ENCODE measurements around the gene TDRD9. TPM values are rescaled to one million over a fixed set of nuclear protein-coding genes. Genes with fewer than 3 reads are reported as not detected.

Gene TDRD9
- total RNA-seq, 3 donors from 2014 or later = 0.96 to 4.0 (median 2.9) TPM

GRCh38 chr14:103931422-103931821 is 3.2 kb downstream of the TDRD9 start:
- Histone ChIP-seq H3K36me3 (no peaks in the 10 kb centered on the region), H3K4me1 (no peaks in the 10 kb centered on the region), H3K27me3 (peaks cover 0 to 8% of the 10 kb centered on the region in 2 donors), H3K4me3 (no peak overlapping the region), H3K27ac (no peak overlapping the region), H3K9me3 (no peaks in the 10 kb centered on the region)
- intact Hi-C loops (cut with DNase I; ENCODE audit: low total_unique reads) = no loop called here
- no peak for DNase-seq (ENCODE audit: low spot score in 2 of 2)
- TF ChIP-seq POLR2AphosphoS5 (IDR thresholded peaks at IDR 0.05) (no peak), POLR2A (IDR thresholded peaks at IDR 0.05) (no peak), CTCF (IDR thresholded peaks at IDR 0.05) (no peak)

GRCh38 chr14:103932791-103933490 is 4.7 kb downstream of the TDRD9 start:
- peaks cover 0 to under 1% of the 10 kb centered on the region in 2 donors for H3K27me3 ChIP-seq
- H3K36me3 ChIP-seq = no peaks in the 10 kb centered on the region
- no peak overlapping the region for H3K27ac ChIP-seq
- H3K4me3 ChIP-seq = no peak overlapping the region
- TF ChIP-seq POLR2A (IDR thresholded peaks at IDR 0.05) (no peak), POLR2AphosphoS5 (IDR thresholded peaks at IDR 0.05) (no peak), CTCF (IDR thresholded peaks at IDR 0.05) (no peak)
- H3K9me3 ChIP-seq = no peaks in the 10 kb centered on the region
- no peaks in the 10 kb centered on the region for H3K4me1 ChIP-seq
- no peak for DNase-seq (ENCODE audit: low spot score in 2 of 2)
- intact Hi-C loops (cut with DNase I; ENCODE audit: low total_unique reads) = no loop called here

- Histone ChIP-seq H3K36me3 (no peaks in the 10 kb centered on the region), H3K9me3 (no peaks in the 10 kb centered on the region), H3K27me3 (peaks cover 0 to 3% of the 10 kb centered on the region in 2 donors), H3K4me1 (no peaks in the 10 kb centered on the region), H3K4me3 (no peak overlapping the region), H3K27ac (no peak overlapping the region)
- intact Hi-C loops (cut with DNase I; ENCODE audit: low total_unique reads) = no loop called here
- TF ChIP-seq POLR2A (IDR thresholded peaks at IDR 0.05) (no peak), POLR2AphosphoS5 (IDR thresholded peaks at IDR 0.05) (no peak), CTCF (IDR thresholded peaks at IDR 0.05) (no peak)
- DNase-seq (ENCODE audit: low spot score in 2 of 2) = no peak
Measured at GRCh38 chr14:103935102-103935501, 6.8 kb downstream of the TDRD9 start.

- DNase-seq (ENCODE audit: low spot score in 2 of 2) = no peak
- no peak overlapping the region for H3K27ac ChIP-seq
- H3K36me3 ChIP-seq = no peaks in the 10 kb centered on the region
- no peak for TF ChIP-seq POLR2A (IDR thresholded peaks at IDR 0.05)
- TF ChIP-seq CTCF (IDR thresholded peaks at IDR 0.05) = no peak
- TF ChIP-seq POLR2AphosphoS5 (IDR thresholded peaks at IDR 0.05) = no peak
- intact Hi-C loops (cut with DNase I; ENCODE audit: low total_unique reads) = no loop called here
- no peaks in the 10 kb centered on the region for H3K9me3 ChIP-seq
- peaks cover 0 to 3% of the 10 kb centered on the region in 2 donors for H3K27me3 ChIP-seq
- H3K4me1 ChIP-seq = no peaks in the 10 kb centered on the region
- H3K4me3 ChIP-seq = no peak overlapping the region
Measured at GRCh38 chr14:103941462-103941861, 13.2 kb downstream of the TDRD9 start.

GRCh38 chr14:103941973-103942736 is 13.9 kb downstream of the TDRD9 start, which contains the start of gene RD3L:
Gene RD3L (minus strand): TSS chr14:103942529. CDS start chr14:103941695, 834 bp downstream.
- no peak for TF ChIP-seq POLR2A (IDR thresholded peaks at IDR 0.05)
- TF ChIP-seq CTCF (IDR thresholded peaks at IDR 0.05) = no peak
- TF ChIP-seq POLR2AphosphoS5 (IDR thresholded peaks at IDR 0.05) = no peak
- Histone ChIP-seq H3K9me3 (no peaks in the 10 kb centered on the region), H3K4me1 (no peaks in the 10 kb centered on the region), H3K4me3 (no peak within 1 kb of the TSS), H3K27ac (no peak within 1 kb of the TSS), H3K27me3 (peaks cover 0 to 3% of the 10 kb centered on the region in 2 donors), H3K36me3 (no peaks in the 10 kb centered on the region)
- intact Hi-C loops (cut with DNase I; ENCODE audit: low total_unique reads) = no loop called here
- DNase-seq (ENCODE audit: low spot score in 2 of 2) = no peak

Measured in breast epithelium (tissue), 4 donors.